ENCODE measurements around the gene PRTN3.

DNA sequence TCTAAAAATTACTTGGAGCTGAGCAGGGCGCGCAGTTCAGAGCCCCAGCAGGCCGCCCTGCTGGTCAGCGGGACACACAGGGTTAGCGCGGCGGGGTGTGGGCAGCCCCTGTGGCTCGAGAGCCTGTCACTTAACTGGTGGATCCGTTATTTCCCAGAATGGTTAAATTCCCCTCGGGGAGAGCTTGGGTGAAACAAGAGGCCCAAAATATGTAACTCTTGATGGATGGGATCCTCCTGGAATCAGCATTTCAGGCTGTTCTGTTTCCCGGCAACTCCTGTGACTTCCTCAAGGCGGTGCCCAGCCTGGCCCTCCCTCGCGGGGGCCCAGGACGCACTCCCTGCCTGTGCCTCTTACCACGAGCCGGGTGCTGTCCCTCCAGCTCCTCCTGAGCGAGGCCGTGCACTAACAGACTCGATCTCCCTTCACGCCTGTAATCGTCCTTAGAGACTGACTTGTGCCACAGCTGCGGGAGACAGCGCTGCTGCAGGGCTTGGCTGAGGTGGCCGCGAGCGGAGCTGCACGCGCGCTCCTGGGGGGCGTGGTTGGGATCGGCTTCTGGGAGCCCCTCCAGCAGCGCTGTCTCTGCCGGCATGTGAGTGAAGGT is 33.9 kb upstream of the PRTN3 start:
- TF ChIP-seq, protein P1, sequence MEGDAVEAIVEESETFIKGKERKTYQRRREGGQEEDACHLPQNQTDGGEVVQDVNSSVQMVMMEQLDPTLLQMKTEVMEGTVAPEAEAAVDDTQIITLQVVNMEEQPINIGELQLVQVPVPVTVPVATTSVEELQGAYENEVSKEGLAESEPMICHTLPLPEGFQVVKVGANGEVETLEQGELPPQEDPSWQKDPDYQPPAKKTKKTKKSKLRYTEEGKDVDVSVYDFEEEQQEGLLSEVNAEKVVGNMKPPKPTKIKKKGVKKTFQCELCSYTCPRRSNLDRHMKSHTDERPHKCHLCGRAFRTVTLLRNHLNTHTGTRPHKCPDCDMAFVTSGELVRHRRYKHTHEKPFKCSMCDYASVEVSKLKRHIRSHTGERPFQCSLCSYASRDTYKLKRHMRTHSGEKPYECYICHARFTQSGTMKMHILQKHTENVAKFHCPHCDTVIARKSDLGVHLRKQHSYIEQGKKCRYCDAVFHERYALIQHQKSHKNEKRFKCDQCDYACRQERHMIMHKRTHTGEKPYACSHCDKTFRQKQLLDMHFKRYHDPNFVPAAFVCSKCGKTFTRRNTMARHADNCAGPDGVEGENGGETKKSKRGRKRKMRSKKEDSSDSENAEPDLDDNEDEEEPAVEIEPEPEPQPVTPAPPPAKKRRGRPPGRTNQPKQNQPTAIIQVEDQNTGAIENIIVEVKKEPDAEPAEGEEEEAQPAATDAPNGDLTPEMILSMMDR (optimal IDR thresholded peaks at IDR 0.05 in 1 of 3, IDR thresholded peaks at IDR 0.05 in 1 of 3, conservative IDR thresholded peaks at IDR 0.05 in 1 of 3; ENCODE audit: extremely low read depth in 1 of 3, insufficient read depth in 2 of 3, low read length in 3 of 3): no peak
- TF ChIP-seq EZH2 (IDR thresholded peaks at IDR 0.05; ENCODE audit: low read length): no peak
